Posterior vena cava (tissue), 2 donors: ENCODE data around the gene STARD13. TPM values are rescaled to one million over a fixed set of nuclear protein-coding genes. Genes with fewer than 3 reads are reported as not detected.

Experiments used
- DNase-seq: peaks from one replicate; pipeline ENCODE4 v3.0.0-alpha.2; 2020; ENCODE audit warnings: low spot score
- intact Hi-C, 2 donors: fragments of 100-400 bp; cut with DNase I; formaldehyde crosslinking; loops; one replicate each; pipeline versions ENCODE4 v1.14.1 to v1.14.2; 2022 to 2023
- long read RNA-seq, 2 donors: library from polyadenylated mRNA; unstranded; transcript quantifications; one replicate each; pipeline ENCODE4 v2.0.0, GENCODE V29; 2020 to 2021
- total RNA-seq, 2 donors: library from RNA; stranded (reverse); fragmentation: NEBNext Ultra II Directional; extraction: Animal tissue kit (Norgen Biotek cat#: 25700); gene quantifications; one replicate each; pipeline ENCODE4 v1.2.1, GENCODE V29; 2021
- donor health status: DM: yes; HTN: yes; CAD: no.
- donor health status: DM: yes; HTN: yes; CAD: no.

Gene STARD13, protein sequence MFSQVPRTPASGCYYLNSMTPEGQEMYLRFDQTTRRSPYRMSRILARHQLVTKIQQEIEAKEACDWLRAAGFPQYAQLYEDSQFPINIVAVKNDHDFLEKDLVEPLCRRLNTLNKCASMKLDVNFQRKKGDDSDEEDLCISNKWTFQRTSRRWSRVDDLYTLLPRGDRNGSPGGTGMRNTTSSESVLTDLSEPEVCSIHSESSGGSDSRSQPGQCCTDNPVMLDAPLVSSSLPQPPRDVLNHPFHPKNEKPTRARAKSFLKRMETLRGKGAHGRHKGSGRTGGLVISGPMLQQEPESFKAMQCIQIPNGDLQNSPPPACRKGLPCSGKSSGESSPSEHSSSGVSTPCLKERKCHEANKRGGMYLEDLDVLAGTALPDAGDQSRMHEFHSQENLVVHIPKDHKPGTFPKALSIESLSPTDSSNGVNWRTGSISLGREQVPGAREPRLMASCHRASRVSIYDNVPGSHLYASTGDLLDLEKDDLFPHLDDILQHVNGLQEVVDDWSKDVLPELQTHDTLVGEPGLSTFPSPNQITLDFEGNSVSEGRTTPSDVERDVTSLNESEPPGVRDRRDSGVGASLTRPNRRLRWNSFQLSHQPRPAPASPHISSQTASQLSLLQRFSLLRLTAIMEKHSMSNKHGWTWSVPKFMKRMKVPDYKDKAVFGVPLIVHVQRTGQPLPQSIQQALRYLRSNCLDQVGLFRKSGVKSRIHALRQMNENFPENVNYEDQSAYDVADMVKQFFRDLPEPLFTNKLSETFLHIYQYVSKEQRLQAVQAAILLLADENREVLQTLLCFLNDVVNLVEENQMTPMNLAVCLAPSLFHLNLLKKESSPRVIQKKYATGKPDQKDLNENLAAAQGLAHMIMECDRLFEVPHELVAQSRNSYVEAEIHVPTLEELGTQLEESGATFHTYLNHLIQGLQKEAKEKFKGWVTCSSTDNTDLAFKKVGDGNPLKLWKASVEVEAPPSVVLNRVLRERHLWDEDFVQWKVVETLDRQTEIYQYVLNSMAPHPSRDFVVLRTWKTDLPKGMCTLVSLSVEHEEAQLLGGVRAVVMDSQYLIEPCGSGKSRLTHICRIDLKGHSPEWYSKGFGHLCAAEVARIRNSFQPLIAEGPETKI
- 10 to 100 TPM; 34.2 to 36.0 TPM for total RNA-seq
- long read RNA-seq, donor 1, full-length matches to known transcripts, result 1 of 9 reads
- long read RNA-seq, donor 1, partial matches to known transcripts, result 3 of 9 reads
- long read RNA-seq, donor 1, other reads (novel, unspliced or antisense), result 5 of 9 reads
- long read RNA-seq, donor 2, partial matches to known transcripts, result 8 of 18 reads
- long read RNA-seq, donor 2, other reads (novel, unspliced or antisense), result 9 of 18 reads

DNA sequence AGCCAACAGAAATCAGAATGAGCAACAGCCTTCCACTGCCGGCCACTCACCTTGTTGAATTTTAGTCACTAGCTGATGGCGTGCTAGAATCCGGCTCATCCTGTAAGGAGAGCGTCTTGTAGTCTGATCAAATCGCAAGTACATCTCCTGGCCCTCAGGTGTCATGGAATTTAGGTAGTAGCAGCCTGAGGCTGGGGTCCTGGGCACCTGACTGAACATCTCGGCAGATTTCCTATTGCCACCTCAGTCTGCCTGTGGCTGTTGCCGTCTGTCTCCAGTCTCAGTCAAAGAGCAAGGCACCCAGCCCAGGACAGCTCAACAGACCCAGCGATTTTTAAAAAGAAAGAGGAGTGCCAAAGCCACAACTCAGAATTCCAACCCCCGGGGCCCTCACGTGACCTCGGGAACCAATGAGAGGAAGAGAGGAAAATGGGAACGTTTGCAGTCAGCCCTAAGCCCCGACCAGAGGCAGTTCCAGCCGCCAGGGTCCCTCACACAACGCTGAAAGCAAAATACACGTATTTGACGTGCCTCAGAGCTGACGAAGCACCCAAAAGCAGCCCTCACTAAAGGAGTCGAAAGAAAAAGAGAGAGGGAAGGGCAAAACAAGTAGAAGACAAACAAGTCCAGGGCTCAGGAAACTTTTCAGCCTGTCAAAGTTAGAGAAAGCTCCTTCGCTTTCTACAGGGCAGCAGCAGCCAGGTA, at the start of gene STARD13:
Gene STARD13 (minus strand): TSS at position 336 of the 705 bp plus-strand sequence. CDS start 117 bp downstream, at position 219.
- intact Hi-C loops, result loop anchor here in 1 of 2 donors (10.0 kb wide), 1 partner anchor 51 kb away; no protein-coding TSS in a partner anchor

GRCh38 chr13:33334831-33335230, 49.3 kb upstream of the STARD13 start:
- intact Hi-C loops, result no loop called here
- no peak for DNase-seq

More for the DNA sequence above, at the start of gene STARD13:
- peak; percentile 96 for DNase-seq

- intact Hi-C loops, result no loop called here
- DNase-seq, result no peak
These were observed 46.4 kb upstream of the STARD13 start for GRCh38 chr13:33331962-33332361.

DNA sequence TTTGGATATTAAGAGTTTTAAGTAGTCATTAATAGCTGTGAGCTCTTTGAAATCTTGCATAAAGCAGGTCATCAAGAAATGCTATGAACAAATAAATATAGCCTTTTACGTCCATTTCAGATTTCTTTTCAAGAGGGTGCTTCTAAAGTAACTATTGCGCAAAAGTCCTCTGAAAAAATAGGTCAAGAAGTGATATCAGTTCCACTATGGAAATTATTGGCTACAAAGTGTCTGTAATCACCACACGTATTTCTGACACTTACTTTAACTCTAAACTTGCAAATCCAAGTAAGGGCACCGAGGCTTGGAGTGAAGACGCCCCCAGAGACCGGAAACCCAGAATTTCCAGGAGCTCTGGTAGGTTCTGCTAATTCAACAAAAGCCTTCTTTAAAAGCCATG, 44.9 kb upstream of the STARD13 start:
- intact Hi-C loops, result no loop called here
- DNase-seq, result no peak

GRCh38 chr13:33328701-33329100, 43.1 kb upstream of the STARD13 start:
- DNase-seq, result no peak
- intact Hi-C loops, result no loop called here

- no peak for DNase-seq
- intact Hi-C loops, result no loop called here
These were observed 41.2 kb upstream of the STARD13 start for GRCh38 chr13:33326723-33327122.

DNA sequence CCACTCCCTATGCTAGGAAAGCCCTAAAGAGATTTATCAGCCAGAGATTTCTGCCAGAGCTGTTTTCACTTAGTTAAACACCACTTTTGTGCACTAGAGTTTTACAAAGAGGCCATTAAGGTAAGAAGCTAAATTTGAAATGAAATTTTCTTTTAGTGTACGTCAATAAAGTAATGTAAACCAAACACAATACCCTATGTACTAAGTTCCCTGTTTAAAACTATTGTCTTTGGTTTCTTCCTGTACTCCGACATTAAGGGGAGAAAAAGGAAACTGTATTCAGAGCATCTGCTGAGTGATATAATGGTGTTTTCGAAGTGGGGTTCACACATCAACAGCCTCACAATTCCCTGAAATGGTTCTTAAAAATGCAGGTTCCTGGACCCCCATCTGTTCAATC, 40.7 kb upstream of the STARD13 start:
- intact Hi-C loops, result no loop called here
- DNase-seq, result no peak

DNA sequence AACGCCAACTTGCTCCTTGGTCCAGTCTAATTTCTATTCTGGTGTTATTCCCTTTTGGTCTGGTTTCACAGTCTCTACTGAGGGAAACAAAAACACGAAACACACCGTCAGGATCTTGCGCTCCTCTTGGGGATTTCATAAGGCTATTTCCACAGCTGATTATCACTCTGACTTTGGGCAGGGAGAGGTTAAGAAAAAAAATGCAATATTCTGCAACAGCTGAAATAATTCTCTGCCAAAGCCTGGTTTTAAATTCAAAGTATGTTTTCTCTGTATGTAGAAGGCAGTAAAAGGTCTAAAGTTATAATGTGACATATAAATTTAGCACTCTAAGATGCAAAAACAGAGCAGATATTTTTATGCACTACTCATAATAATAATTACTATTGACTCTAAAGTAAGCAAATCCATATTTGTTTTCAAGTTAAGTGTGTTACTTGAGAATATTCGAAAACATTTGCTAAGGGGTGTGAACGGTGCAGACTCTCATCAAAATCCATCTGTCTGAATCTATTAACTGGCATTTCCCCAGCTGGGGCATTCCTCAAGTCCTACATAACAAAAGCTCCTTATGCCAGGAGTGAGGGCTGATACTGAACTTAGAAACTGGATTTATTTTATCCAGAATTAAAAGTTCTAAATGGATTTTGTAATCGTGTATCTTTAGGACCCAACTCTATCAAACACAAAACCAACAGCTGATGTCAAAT, 38.4 kb upstream of the STARD13 start:
- DNase-seq, result no peak
- intact Hi-C loops, result no loop called here

DNA sequence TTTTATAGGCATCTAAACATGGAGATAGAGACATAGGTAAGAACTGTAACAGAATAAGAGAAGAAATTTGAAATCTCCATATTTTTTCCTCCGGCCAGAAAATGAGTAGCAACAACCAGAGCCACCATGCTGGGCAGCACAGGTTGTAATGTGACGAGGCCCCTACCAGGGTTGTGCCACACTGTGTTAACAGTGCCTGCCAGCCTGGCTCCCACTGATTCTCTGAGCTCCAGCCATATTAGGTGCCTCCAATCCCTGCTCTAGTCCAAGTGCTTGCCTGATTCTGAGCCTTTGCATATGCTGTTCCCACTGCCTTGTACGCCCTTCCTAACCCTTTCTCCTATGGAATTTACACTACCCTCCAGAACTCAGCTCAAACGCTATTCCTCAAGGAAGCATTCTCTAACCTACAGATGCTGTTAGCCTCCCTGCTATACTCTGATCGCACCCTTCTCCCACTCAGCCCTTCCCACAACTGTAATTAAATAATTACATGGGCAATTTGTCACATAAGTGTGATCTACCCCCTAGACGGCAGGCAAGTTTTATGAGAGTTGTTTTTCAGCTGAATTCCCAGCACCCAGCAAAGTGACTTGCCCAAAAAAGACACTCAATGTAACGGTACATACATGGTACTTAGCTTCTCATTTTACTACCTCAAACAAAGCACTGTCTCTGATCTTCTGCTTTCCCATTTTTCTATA, 37.6 kb upstream of the STARD13 start:
- intact Hi-C loops, result no loop called here

GRCh38 chr13:33322543-33322809, 36.9 kb upstream of the STARD13 start:
- no peak for DNase-seq
- intact Hi-C loops, result no loop called here

More for the DNA sequence above, 37.6 kb upstream of the STARD13 start:
- DNase-seq, result no peak

GRCh38 chr13:33321686-33322542, 36.4 kb upstream of the STARD13 start:
- DNase-seq, result no peak
- intact Hi-C loops, result no loop called here

DNA sequence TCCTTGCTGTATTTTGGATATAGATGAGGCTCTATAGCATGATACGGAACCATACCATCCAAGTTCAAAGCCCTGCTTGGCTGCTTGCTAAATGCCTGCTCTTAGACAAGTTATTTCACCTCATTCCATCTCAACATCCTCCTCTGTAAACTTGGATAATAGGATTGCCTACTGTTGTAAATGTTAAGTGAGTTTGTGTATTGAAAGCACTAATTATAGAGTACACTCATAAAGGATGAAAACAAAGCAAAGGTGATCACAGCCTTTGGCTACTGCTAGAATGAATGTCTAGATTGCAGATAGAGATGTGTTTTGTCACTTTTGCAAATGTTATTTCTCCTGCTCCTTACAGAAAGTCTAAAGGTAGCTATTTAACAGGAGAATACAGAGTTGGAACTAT, 34.3 kb upstream of the STARD13 start:
- intact Hi-C loops, result no loop called here
- DNase-seq, result no peak

DNA sequence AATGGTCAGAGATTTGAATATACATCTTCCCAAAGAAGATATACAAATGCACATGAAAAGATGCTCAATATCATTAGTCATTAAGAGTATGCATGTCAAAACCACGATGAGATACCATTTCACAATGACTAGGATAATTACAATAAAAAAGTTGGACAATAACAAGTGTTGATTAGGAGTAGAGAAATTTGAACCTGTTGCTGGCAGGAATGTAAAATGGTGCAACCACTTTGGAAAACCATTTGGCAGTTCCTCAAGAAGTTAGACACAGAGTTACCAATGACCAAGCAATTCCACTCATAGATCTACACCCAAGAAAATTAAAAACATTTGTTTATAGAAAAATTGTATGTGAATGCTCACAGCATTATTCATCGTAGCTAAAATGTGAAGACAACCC, 33.2 kb upstream of the STARD13 start:
- intact Hi-C loops, result no loop called here
- DNase-seq, result no peak

- DNase-seq, result no peak
- intact Hi-C loops, result no loop called here
These were observed 32.5 kb upstream of the STARD13 start for GRCh38 chr13:33318037-33318436.

DNA sequence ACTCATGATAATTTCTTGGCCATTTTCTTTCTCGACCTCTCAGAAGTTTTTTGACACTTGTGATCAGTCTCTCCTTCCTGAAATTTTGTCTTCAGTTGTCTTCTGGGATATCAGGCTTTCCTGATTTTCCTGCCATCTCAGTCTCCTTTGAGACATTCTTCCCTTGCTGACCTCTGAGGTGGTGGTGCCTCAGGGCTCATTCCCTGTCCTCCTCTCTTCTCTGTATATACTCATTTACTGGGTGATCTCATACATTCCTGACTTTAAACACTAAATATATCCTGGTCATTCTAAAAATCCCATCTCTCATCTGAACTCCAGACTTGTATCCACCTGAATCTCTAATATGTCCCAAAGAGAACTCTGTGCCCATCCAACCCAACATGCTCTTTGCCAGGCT, 31.3 kb upstream of the STARD13 start:
- intact Hi-C loops, result no loop called here
- DNase-seq, result no peak

DNA sequence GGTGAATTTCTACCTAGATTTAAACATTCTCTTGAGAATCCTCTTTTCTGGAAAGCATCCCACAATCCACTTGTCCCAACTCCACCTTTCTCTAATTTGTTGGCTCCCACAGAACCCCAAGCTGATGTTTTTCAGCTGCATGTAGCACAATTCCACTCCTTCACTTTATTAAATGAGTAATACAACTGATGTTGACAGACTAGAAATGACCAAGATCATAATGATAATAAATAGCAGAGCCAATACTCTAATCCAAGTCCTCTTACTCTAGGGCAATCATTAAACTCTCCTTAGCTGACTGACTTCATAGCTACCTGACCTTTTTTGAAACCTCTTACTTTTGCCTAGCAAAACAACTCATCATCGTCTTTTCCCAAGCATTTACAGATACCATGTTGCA, 27.9 kb upstream of the STARD13 start:
- DNase-seq, result no peak

DNA sequence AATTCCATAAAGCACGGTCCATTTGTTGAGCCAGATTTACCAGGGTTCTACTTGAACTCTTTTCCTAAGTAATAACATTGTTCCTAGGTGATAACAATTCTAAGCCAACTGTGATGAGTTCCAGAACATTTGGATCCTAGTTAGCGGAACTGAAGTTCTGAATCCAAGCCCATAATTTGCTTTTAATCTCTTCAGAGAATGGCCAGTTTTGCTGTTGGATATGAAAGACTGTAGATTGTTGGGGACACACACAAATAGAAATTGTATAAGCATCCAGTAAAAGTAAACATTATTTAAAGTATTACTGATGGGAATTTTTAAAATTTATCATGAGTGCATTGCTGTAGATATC, 27.3 kb upstream of the STARD13 start:
- DNase-seq, result no peak
- intact Hi-C loops, result no loop called here

More for the DNA sequence above, 27.9 kb upstream of the STARD13 start:
- intact Hi-C loops, result no loop called here
